NCI-H345 (cell line): Measurements from ENCODE around the gene RPRML.
"Not testable (repeated sequence)": the region's sequence is repeated elsewhere in the genome, so short reads cannot be mapped to it uniquely, and the experiment has no call there.

Experiments
- DNase-seq: peaks from one replicate; lab custom pipeline; 2025; lab: John Stamatoyannopoulos, UW

RPRML gene

GRCh38 chr17:46979147-46979863 is at the start of gene RPRML:
RPRML (minus strand) TSS chr17:46979253; CDS start chr17:46979007, 246 bp downstream.
- DNase-seq: peak; percentile 58

DNA sequence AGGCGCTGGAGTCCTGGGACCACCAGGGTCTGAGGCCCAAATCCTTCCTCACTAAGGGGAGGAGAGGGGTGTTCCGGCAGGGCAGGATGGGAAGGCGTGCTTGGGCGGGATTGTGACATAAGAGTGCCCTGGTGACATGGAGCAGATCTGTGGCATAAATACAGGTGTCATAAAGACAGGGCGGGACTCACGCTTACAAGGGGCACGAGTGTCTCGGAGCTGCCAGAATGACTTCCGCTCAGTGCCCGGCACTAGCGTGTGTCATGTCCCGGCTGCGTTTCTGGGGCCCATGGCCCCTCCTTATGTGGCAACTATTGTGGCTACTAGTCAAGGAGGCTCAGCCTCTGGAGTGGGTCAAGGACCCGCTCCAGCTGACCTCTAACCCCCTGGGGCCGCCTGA is 37.9 kb upstream of the RPRML start:
- DNase-seq: not testable (repeated sequence)

- DNase-seq: no peak
These were observed 34.3 kb upstream of the RPRML start for GRCh38 chr17:47013341-47013740.

- DNase-seq: no peak
These were observed 33.4 kb upstream of the RPRML start for GRCh38 chr17:47012457-47012856.

- no peak for DNase-seq
These were observed 30.9 kb upstream of the RPRML start for GRCh38 chr17:47009759-47010594.

DNA sequence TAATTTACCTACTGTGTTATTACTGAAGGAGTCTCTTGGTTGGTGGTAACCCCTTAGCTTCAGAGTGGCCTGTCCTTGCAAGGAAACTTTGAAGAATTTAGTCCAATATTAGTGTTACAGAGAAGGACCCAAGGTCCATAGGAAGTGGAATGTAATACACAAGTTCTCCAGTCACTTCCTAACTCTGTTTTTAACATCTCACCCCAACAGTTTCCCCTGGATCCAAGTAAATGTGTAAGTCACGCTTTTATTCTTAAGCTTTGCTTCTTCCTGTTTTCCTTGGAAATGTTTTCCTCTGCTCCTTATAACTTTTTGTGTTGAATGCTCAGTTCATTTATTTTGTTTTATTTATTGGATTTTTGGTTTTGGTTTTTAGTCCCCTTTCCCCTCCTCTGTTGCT is 25.9 kb upstream of the RPRML start:
- DNase-seq: no peak

- not testable (repeated sequence) for DNase-seq
These were observed 24.8 kb upstream of the RPRML start for GRCh38 chr17:47003864-47004263.

- DNase-seq: no peak
These were observed 17.0 kb upstream of the RPRML start for GRCh38 chr17:46995841-46996571.

DNA sequence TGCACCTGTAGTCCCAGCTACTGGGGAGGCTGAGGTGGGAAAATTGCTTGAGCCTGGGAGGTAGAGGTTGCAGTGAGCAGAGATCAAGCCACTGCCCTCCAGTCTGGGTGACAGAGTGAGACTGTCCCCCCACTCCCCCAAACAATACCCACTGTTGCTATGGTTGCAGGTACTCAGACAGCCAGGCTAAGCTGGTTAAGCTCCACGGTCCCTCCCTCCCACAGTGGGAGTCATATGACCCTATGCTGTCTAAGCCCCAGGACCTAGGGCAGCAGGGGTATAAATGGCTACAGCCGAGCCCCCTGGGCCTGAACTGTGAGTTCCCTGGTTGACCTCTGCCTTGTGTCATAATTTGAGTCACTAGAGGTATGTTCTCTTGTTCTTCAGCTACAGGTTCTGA is 15.9 kb upstream of the RPRML start:
- no peak for DNase-seq

GRCh38 chr17:46991617-46992016 is 12.6 kb upstream of the RPRML start:
- DNase-seq: no peak

DNA sequence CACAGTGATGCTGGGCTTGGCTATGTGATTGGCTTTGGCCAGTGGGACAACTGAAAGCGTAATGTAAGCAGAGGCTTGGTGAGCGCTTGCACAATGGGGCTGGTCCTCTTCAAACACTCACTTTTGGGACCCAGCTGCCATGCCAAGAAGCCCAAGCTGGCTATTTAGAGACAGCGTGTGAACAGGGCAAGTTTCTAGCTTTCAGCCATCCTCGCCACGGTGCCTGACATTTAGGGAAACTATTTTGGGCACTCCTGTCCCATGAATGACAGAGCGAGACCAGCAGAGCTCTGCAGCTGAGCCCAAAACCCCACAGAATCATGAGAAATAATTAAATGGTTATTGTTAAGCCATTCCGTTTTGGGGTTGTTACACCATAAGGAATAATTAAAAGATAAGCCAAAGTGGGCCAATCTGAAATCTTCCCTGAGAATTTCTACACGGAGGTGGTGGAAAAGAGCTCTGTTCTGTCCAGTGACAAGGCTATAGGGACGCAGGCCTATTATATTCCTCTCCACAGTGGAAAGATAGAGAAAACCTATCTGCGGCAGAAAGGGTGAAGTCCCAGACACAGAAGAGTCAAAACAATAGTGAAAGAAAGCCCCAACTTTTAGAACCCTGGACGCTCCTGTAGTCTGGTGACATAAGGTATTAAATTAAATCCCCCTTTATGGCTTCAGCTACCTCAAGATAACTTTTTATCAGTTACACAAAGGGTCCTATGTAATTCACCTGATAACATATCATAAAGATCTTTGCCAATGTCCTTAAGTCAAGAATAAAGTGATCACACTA is 10.8 kb upstream of the RPRML start:
- DNase-seq: no peak

DNA sequence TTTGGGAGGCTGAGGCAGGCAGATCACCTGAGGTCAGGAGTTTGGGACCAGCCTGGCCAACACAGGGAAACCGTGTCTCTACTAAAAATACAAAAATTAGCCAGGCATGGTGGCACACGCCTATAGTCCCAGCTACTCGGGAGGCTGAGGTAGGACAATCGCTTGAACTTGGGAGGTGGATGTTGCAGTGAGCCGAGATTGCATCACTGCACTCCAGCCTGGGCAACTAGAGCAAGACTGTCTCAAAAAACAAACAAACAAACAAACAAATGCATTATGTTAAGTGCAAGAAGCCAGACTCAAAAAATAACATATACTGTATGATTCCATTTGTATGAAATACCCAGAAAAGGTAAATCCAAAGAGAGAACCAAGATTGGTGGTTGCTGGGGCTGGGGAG is 8.9 kb upstream of the RPRML start:
- DNase-seq: not testable (repeated sequence)

DNA sequence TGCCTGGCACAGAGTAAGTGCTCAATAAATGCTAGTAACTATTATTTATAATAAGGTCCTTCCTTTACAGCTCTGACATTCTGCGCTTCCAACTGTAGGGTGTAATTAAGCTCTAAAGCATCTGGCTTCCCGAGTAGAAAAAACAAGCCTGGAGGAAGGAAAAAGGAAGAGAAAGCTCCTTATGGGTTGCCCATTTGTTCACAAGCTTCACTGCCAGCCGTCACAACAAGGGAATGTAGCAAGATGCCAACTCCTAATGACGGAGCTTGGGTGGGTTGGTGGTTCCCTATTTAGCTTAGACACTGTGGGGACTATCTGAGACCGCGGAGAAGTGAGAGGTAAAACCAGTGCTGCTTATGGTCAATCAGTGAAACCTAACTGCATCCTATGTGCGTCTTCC is 7.3 kb upstream of the RPRML start:
- DNase-seq: no peak

- DNase-seq: no peak
These were observed 5.8 kb upstream of the RPRML start for GRCh38 chr17:46984892-46985291.

DNA sequence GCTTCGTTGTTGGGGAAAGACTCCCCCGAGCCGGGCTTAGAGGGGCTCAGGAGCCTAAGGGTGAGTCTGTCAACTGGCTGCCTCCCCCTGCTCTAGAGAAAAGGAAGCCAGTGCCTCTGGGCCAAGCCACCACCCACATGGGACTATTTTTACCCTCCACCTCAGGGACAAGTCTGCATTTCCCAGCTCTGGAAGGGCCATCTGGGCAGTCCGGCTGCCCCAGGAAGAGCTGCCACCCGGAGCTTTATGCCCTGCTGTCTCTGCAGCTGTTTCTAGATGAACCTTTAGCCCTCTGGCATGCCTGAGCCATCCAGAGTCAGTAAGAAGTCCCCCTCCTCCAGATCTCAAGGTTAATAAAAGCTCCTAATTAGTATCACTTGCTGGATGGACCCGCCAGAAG is 5.3 kb upstream of the RPRML start:
- DNase-seq: no peak

DNA sequence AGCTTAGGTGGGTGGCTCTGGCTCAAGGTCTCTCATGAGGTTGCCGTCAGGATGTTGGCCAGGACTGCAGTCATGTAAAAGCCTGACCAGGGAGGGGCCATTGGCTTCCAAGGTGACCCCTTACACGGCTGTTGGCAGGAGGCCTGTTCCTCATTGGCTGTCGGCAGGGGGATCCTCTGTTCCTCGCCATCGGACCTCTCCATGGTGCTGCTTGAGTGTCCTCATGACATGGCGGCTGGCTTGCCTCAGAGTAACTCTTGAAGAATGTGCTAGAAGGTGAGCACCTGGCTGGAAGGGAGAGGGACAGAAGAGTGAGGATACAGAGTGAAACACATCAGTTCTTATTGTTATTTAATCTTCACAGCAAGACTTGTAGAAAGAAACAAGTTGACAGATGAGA is 4.7 kb upstream of the RPRML start:
- no peak for DNase-seq

DNA sequence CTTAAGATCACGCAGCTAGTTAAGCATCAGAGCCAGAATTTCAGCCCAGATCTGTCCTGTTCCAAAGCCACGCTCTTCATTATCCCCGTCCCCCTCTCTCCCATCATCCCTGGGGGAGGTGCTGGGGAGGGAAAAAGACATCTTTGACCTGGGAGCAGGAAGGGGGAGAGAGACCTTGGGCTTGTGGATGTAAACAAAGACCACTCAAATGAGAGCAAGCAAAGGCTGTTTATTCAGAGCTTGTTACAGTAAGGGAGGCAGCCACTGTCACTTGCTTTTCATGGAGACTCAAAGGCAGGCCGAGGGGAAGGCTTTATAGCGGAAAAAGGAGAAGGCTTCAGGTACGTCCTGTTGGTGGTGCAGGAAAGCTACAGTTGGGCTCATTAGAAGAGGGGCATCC is 3.5 kb upstream of the RPRML start:
- no peak for DNase-seq

DNA sequence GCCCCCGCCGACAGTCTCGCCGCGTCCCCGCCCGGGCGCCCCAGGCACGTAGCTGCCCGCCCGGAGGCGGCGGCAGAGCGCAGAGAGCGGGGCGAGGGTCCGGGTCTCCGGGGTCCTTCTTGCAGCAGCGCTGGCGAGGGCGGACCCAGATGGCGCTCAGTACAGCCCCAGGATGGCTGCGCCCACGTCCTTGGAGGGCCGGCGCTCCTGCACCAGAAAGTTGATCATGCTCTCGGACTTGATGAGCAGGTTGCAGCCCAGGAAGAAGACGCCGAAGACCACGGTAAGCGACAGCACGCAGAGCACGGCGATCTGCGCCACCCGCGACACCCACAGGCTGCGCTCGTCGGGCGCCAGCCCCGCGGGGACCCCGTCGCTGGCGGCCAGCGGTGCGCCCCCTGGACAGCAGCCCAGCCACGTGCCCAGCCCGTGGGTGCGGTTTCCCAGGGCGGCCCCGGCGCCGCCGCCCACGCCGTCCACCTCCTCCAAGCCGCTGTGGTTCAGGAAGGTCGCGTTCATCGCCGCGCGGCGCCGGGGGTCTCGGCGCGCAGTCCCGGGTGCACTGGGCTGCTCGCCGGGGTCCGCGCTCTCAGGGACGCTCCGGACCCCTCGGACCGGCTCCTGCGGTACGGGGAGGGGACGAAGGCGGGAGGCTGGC is 435 bp downstream of the RPRML start:
- DNase-seq: no peak

- no peak for DNase-seq
These were observed 1.1 kb downstream of the RPRML start for GRCh38 chr17:46977750-46978488.

GRCh38 chr17:46977348-46977747 is 1.7 kb downstream of the RPRML start:
- peak; percentile 39 for DNase-seq
